Muscle of arm (tissue), 12 donors: Measurements from ENCODE around the gene GRID2. TPM values are rescaled to one million over a fixed set of nuclear protein-coding genes. Genes with fewer than 3 reads are reported as not detected.

ENCODE experiments used
- DNase-seq: peaks from one replicate; pipeline ENCODE4 v3.0.0-alpha.2; 2013
- polyA plus RNA-seq, 12 donors: library from polyadenylated mRNA; unstranded; fragments of 120-200 nt; gene quantifications; one replicate each; pipeline ENCODE4 v1.2.1, GENCODE V29; 2013; ENCODE audit not compliant: insufficient read length in 12 of 12

GRID2 gene
- polyA plus RNA-seq, 12 donors: 0.21 to 1.6 (median 0.53) TPM; not detected in 2

GRCh38 chr4:93407493-93408275, 1103.9 kb downstream of the GRID2 start:
- DNase-seq: no peak

- no peak for DNase-seq
Observed at GRCh38 chr4:93409035-93409434, 1105.3 kb downstream of the GRID2 start.

GRCh38 chr4:93414041-93414550, 1110.3 kb downstream of the GRID2 start:
- no peak for DNase-seq

- DNase-seq: no peak
Observed at GRCh38 chr4:93416344-93417128, 1112.8 kb downstream of the GRID2 start.

GRCh38 chr4:93431371-93431770, 1127.6 kb downstream of the GRID2 start:
- DNase-seq: peak; percentile 35

DNA sequence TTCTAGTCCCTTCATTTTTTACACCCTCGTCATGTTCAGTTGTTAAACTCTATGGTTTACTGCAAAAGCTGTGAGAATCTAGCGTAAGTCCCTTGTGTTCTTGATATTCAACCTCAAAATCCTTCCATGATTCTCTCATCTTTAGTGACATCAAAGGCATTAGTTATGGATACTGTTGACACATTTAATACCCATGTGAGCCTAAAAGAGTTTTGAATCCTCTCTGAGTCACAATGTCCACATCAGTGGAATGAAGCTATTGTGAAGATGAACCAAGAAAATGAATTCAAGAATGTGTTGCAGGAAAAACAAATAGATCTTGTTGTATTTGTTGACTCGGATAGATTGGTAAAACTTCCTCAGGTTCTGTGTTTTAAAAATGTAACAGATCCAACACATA, 1130.1 kb downstream of the GRID2 start:
- DNase-seq: no peak

- no peak for DNase-seq
Observed at GRCh38 chr4:93436000-93436626, 1132.3 kb downstream of the GRID2 start.

GRCh38 chr4:93437991-93438390, 1134.2 kb downstream of the GRID2 start:
- no peak for DNase-seq

DNA sequence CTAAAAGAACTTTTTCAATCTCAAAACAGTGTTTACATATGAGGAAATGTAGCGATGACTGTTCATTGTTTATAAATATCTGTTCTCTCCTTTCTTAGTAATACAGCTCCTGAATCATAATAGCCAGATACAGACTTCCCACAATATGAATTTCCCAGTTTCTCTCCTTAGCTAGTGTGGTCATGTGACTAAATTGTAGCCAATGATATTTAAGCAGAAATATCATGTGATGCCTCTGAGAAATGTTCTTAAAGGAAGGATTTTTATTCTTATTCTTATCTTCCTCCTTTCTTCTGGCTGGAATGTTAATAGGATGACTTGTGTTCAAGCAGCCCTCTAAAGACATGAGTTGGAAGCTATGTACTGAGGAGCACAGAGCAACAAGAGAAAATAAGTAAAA, 1141.1 kb downstream of the GRID2 start:
- no peak for DNase-seq

- DNase-seq: no peak
Observed at GRCh38 chr4:93446038-93446437, 1142.3 kb downstream of the GRID2 start.

- DNase-seq: no peak
Observed at GRCh38 chr4:93448691-93449293, 1145.0 kb downstream of the GRID2 start.

- DNase-seq: no peak
Observed at GRCh38 chr4:93451954-93452353, 1148.2 kb downstream of the GRID2 start.

DNA sequence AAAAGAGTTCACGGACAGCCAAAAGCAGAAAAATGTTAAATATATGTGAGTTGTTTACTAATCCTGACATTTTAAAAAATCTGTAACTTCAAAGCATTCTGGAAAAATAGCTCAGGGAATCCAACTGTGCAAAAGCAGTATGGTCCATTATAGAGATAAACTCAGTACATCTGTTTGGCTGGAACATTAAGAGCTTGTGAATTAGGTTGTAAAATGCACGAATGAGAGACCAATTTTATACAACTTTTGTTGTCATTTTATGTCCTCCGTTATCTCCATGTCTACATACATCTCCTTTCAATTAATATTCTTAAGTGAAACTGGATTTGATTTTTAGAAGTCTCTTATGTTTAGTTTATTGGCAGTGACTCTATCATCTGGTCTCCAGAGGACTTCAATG, 1157.8 kb downstream of the GRID2 start:
- peak; percentile 18 for DNase-seq

GRCh38 chr4:93466446-93466845, 1162.7 kb downstream of the GRID2 start:
- no peak for DNase-seq

- DNase-seq: no peak
Observed at GRCh38 chr4:93467484-93468155, 1163.9 kb downstream of the GRID2 start.

DNA sequence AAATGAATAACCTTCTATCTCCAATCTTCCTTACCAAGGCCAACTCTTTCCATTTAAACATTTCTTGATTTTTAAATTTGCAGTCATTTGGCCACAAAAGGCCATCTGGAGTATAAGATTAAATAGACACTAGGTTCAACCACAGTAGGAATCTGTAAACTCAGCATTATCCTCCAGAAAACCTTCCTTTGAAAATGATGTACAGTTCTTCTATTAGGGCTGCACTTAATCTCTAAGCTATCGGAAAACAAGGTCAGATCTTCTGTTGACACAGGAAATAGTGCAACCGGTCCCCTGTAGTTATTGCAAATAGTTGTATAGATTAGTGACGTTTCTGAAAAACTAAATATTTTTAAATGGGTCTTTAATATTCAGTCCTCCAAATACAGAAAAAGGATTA, 1165.8 kb downstream of the GRID2 start:
- no peak for DNase-seq

DNA sequence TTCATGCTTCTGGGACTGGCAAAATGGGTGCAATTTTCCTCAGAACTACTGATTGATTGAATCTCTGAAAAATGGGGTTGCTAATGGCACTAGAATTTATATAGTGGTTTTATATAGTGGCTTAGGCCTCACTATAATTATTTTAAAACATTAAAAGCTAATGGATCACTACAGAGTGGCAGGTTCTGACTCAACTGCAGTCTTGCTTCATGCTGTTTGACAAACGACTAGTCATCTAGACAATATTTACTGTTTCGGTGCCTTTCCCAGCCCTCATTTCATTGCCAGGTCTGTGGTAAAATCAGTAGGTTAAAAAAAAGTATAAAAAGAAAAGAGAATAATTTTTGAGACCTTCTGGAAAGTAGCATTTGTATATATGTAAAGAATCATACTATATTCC, 1172.0 kb downstream of the GRID2 start:
- no peak for DNase-seq

GRCh38 chr4:93478805-93479204, 1175.0 kb downstream of the GRID2 start:
- no peak for DNase-seq

DNA sequence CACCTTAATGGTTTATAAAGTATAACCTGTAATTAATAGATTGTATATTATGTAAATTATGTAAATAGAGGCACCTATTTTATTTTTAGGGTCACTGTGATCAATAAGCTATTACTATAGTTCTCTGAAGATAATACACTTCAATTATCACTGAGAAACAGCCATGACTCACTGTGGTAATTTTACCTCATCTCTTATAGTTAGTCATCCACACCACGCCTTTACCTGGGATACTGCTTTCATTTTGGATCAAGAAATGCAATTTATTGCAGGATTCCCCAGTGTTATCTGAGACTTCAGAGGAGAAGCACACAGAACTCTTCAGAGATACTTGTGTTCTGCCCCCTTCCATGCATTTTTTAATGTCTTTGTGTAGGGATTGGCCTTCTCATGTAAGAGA, 1176.7 kb downstream of the GRID2 start:
- DNase-seq: no peak

- DNase-seq: no peak
Observed at GRCh38 chr4:93495346-93495745, 1191.6 kb downstream of the GRID2 start.

DNA sequence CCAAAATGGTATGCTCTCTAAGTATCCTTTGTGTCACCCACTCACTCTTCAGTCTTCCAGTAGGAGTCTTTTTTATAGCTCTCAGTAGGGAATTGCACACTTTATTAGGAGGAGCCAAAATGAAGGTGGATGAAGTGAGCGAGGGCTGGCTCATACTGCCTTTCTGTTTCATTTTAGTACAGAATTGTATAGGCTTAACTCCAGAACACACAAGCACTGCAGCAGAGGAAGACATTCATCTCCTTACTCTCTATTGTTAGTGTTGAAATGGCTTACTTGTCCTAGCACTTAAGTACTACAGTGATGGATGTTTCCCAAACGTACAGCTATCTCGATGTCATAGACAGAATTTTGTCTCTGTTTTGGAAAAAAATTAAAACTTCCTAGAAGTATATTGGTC, 1197.5 kb downstream of the GRID2 start:
- no peak for DNase-seq

GRCh38 chr4:93501946-93502345, 1198.2 kb downstream of the GRID2 start:
- DNase-seq: peak; percentile 7
